HCT116 (cell line): ENCODE data around the gene AOC1.

Experiments used
- EZH2 ChIP-seq: fragments of 200-600 bp; sonication (generic); IDR thresholded peaks from 2 replicates; pipeline ENCODE4 v1.6.1; 2017; ENCODE audit warnings: antibody characterized with exemption, mixed run types
- POLR2AphosphoS5 ChIP-seq: IDR thresholded peaks from 2 replicates; pipeline ENCODE4 v1.6.1; 2011; ENCODE audit warnings: mild to moderate bottlenecking, low read depth, low read length, moderate library complexity
- SP1 ChIP-seq: IDR thresholded peaks from 2 replicates; pipeline ENCODE4 v1.6.1; 2012; ENCODE audit warnings: low read depth
- TCF7L2 ChIP-seq: IDR thresholded peaks from 2 replicates; pipeline ENCODE4 v1.7.0; 2011; ENCODE audit warnings: borderline replicate concordance, inconsistent platforms; ENCODE audit not compliant: insufficient read depth, insufficient read length; ENCODE audit errors: extremely low read depth
- YY1 ChIP-seq: IDR thresholded peaks from 2 replicates; pipeline ENCODE4 v1.6.1; 2011; ENCODE audit warnings: low read length, low read depth, moderate library complexity, mild to moderate bottlenecking; ENCODE audit not compliant: insufficient replicate concordance; ENCODE audit errors: extremely low read depth
- ZNF274 ChIP-seq: fragments of 200-500 bp; sonication (Bioruptor generic); IDR thresholded peaks from 2 replicates; pipeline ENCODE4 v1.6.1; 2014; ENCODE audit warnings: mild to moderate bottlenecking, low read depth, low read length, inconsistent platforms
- TF ChIP-seq, protein P1 (sequence below): IDR thresholded peaks from 2 replicates; pipeline ENCODE4 v1.6.1; 2012
- TF ChIP-seq, protein P2 (sequence below), 3 experiments: fragments of 200-600 bp in 1 of 3; sonication (generic) in 1 of 3; IDR thresholded peaks in 2 of 3; conservative IDR thresholded peaks in 1 of 3; 2 replicates each; pipeline ENCODE4 v1.5.1; 2012 to 2017; ENCODE audit warnings: low read depth in 2 of 3, low read length in 2 of 3, antibody characterized with exemption in 1 of 3, borderline replicate concordance in 1 of 3, control low read depth in 1 of 3, mild to moderate bottlenecking in 1 of 3, mixed read lengths in 1 of 3, mixed run types in 1 of 3, moderate library complexity in 1 of 3; ENCODE audit not compliant: insufficient read depth in 1 of 3

DNA sequence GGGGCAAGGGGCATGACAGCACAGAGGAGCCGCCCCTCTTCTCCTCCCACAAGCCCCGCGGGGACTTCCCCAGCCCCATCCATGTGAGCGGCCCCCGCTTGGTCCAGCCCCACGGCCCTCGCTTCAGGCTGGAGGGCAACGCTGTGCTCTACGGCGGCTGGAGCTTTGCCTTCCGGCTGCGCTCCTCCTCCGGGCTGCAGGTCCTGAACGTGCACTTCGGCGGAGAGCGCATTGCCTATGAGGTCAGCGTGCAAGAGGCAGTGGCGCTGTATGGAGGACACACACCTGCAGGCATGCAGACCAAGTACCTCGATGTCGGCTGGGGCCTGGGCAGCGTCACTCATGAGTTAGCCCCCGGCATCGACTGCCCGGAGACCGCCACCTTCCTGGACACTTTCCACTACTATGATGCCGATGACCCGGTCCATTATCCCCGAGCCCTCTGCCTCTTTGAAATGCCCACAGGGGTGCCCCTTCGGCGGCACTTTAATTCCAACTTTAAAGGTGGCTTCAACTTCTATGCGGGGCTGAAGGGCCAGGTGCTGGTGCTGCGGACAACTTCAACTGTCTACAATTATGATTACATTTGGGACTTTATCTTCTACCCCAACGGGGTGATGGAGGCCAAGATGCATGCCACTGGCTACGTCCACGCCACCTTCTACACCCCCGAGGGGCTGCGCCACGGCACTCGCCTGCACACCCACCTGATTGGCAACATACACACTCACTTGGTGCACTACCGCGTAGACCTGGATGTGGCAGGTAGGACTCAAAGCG is 5.1 kb downstream of the AOC1 start:
- no peak for TF ChIP-seq ZNF274
- no peak for TF ChIP-seq TCF7L2
- TF ChIP-seq, protein P1, sequence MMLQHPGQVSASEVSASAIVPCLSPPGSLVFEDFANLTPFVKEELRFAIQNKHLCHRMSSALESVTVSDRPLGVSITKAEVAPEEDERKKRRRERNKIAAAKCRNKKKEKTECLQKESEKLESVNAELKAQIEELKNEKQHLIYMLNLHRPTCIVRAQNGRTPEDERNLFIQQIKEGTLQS: no peak
- no peak for TF ChIP-seq POLR2AphosphoS5
- TF ChIP-seq, protein P2, sequence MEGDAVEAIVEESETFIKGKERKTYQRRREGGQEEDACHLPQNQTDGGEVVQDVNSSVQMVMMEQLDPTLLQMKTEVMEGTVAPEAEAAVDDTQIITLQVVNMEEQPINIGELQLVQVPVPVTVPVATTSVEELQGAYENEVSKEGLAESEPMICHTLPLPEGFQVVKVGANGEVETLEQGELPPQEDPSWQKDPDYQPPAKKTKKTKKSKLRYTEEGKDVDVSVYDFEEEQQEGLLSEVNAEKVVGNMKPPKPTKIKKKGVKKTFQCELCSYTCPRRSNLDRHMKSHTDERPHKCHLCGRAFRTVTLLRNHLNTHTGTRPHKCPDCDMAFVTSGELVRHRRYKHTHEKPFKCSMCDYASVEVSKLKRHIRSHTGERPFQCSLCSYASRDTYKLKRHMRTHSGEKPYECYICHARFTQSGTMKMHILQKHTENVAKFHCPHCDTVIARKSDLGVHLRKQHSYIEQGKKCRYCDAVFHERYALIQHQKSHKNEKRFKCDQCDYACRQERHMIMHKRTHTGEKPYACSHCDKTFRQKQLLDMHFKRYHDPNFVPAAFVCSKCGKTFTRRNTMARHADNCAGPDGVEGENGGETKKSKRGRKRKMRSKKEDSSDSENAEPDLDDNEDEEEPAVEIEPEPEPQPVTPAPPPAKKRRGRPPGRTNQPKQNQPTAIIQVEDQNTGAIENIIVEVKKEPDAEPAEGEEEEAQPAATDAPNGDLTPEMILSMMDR (IDR thresholded peaks at IDR 0.05 in 2 of 3, conservative IDR thresholded peaks at IDR 0.05 in 1 of 3; ENCODE audit: borderline replicate concordance in 1 of 3, insufficient read depth in 1 of 3, low read depth in 2 of 3, low read length in 2 of 3): no peak
- no peak for TF ChIP-seq EZH2
- TF ChIP-seq SP1: no peak
- TF ChIP-seq YY1: no peak
